NCI-H510A treated with DMSO at 0.1 percent for 48 hours (cell line): Measurements from ENCODE around the gene AIG1.
"Not testable (repeated sequence)": the region's sequence is repeated elsewhere in the genome, so short reads cannot be mapped to it uniquely, and the experiment has no call there.

Experiments used
- DNase-seq: peaks from one replicate; lab custom pipeline; 2025; lab: John Stamatoyannopoulos, UW

The AIG1 gene

DNA sequence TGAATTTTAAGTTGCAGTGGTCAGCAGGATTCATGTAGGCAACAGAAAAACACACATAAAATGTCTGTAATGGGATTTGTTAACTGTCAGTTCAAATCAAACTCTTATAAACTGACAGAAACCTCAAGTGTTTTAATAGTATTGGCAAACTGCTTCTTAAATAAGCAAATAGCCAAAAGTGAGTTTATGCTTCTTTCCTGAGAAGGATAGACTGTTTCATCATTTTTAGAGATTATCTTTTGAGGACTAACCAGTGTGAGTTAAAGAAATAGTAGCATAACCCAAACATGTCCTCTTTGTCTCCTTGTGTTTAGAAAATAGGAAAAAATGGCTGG, 68.0 kb downstream of the AIG1 start:
- no peak for DNase-seq

DNA sequence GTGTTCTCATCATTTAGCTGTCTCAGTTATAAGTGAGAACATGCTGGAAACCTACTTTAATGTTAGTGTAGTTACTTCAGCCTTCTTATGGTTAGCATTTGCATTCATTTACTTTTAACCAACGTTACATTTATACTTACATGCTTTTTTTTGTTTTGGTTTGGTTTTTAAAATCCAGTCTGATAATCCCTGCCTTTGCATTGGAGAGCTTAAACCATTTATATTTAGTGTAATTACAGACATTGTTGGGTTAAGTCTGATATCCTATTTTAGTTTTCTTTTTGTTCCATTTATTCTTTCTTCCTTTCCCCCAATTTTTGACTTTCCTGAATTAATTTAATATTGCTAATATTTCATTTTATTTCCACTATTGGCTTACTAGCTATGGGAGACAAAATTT, 70.2 kb downstream of the AIG1 start:
- no peak for DNase-seq

DNA sequence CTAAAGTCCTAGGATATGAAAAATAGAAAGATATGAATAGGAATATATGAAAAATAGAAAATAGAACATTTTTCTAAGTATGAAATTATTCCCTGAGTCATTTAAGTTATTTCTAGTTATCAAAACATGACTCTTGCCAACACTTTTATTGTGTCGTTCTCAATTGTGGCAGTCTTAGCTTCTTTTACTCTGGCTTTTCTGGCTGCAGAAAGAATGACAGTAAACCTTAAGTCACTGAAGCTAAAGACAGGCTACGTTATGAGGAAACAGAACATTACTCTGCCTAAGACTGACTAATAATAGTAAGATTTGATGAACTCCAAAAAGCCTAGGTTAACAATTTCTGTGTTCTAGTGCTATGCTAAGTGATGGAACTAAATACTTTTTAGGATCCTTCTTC, 74.6 kb downstream of the AIG1 start:
- DNase-seq, result no peak

DNA sequence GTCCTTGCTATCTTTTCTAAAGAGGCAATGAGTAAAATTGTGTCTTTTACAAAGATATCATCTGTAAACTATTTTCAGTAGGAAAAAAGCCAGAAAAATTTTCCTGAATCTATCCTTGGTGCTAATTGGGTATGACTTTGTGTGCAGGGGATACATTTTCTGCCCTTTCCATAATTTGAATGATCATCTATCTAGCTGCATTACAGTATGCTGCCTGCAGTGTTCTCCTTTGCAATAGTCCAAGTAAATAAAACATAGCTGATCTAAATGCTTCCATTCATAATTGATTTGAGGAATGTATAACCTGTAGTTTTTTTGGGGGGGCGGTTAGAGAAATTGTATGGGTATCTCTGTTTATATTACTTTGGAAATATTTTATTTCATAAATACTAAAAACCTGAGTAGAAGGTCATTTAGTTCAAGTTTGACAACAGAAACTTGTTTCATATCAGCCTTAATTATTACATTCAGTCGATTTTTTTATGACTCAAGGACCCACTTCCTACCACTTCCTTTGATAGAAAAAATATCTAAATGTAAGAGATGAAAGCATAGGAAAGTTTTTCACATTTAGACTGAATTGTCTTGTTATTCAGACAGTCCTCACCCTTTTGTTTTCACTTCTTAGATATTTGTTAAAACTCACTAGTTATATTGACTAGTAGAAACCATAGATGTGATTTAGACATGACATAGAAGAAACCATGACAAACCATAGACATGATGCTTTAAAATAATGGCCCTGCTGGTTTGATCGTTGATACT, 75.3 kb downstream of the AIG1 start:
- DNase-seq, result no peak

DNA sequence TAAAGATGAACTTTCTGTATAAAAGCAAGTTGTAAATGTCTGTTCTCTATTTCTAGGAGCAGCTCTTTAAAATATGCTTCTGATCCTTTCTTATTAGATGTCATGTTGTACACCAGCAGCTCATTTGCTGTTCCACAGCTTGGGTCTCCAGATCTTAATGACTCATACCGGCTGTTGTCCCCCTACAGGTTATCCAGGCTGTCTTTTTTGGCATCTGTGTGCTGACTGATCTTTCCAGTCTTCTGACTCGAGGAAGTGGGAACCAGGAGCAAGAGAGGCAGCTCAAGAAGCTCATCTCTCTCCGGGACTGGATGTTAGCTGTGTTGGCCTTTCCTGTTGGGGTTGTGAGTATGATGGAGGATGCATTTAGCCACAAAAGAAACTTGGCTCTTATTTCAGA, 76.0 kb downstream of the AIG1 start:
- no peak for DNase-seq

DNA sequence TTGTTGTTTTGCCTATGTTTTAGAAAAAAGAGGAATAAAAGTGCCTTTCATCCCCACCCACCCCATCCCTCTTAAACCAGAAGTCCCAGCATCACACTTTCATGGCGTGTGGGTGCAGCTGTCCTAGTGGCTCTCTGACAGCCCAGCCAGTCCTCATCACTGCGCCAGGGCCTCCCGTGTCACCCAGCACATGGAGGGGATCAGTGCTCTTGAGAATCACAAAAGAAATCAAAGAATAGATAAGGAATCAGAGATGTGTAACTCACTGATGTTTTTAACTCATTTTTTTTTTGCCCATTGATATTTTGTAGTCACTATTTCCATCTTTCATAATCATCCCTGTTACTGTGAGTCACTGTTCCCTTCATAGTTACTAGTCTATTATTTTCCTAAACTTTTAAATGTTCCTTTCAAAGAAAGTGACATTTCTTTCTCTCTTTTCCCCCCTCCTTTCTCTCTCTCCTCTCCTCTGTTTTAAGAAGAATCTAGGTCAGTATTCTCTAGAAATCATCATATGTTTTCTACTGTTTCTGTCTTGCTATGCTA, 78.6 kb downstream of the AIG1 start:
- no peak for DNase-seq

DNA sequence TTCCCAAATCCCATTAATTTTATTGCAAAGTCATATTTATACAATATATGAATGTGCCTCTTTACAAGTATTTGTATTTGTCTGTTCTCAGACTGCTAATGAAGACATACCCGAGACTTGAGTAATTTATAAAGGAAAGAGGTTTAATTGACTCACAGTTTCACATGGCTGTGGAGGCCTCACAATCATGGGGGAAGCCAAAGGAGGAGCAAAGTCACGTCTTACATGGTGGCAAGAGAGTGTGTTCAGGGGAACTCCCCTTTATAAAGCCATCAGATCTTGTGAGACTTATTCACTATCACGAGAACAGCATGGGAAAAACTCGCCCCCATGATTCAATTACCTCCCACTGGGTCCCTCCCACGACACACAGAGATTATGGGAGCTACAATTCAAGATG, 79.2 kb downstream of the AIG1 start:
- DNase-seq, result not testable (repeated sequence)

DNA sequence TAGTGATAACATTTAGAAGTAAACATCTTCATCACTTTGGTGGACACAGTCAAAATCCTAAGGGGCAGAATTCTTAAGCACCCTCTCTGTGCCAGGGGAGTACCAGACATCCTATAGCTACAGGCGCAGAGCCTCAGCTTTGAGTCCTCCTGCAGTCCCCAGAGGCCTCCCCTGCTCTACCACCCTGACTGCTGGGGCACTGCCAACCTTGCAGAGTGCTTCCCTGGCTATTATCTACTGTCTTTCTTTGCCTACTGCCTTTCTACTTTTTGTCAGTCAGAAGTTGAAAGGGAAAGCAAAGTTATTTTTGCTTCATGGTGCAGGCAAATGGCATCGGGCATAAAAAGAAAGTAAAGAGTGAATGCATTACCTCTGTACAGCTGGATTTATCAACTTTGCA, 80.1 kb downstream of the AIG1 start:
- DNase-seq, result no peak

DNA sequence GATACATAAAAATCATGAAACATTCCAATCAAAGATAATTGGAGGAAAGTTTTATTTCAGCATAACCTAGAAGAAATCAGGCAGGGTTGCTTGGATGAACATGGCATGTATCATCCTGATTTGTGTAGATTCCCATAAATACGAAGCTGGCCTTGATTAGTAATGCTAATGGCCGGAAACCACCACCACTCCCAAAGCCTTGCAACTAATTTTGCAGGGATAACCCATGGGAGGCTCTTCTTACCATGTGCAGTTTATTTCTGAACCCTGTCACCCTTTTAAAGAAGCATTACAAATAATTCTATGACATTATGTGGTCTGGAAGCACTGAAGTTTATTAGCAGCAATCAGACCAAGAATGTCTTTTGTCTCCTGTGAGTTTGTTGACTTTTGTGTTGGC, 80.8 kb downstream of the AIG1 start:
- no peak for DNase-seq

DNA sequence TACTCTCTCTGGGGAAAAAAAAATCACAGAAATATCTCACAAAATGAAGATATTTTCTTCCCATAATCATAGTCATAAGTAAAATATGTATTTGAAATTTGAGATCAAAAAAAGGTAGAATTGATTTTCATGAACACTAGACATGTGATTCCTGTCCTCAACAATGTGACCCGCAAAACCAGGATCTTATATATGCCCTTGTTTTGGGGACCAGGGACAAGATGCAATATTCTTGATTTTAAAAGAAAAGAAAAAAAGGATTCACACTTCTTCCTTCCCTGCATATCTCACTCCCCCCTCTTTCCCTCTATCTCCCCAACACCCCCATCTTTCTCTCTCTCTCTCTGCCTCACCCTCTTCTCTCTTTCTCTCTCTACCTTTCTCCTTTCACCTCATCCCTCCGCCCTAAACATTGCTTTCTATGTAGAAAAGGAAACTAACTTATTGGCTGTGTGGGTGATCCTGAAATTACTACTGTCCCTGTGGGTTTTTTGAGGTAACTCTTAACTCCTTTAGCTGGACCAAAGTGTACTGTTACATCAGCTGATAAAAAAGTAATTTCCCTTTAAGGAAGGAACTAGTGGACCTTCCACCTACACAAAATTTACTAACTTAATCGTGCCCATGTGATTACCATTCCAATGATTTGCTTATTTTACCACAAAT, 85.6 kb downstream of the AIG1 start:
- no peak for DNase-seq

DNA sequence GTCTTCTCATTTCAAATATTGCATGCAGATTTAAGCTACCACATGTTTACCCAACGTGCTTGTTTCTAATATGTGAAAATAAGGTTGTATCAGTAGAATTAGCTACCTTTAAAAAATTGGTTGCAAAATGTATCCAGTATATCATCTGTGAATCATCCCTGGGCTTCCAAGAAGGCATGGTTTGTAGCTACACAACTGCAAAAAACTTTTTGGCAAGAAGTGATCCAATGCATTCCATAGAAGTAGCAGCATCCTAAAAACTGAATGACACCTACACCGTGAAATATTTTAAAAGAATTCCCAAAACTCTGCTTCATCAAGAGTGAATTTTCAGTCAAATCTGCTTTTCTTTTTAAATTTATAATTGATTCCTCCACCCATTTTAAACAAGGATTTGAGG, 89.1 kb downstream of the AIG1 start:
- no peak for DNase-seq

DNA sequence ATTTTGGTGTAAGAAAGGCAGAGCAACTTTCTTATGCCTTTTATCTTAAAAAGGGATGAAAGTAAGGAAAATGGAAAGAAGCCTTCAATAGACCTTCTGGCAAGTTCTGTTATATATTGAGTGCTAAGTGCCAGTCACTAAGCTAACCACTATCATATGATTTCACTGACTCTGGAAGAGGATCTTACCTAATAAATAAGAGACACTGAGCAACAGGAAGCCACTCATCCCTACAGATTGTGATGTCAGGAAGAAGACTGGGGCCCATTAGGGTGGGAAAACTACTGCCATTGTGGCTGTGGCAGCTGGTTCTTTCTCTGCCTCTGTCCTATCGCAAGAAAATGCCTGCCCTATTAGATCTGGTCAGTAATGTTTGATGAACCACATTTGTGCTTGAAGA, 89.6 kb downstream of the AIG1 start:
- no peak for DNase-seq

DNA sequence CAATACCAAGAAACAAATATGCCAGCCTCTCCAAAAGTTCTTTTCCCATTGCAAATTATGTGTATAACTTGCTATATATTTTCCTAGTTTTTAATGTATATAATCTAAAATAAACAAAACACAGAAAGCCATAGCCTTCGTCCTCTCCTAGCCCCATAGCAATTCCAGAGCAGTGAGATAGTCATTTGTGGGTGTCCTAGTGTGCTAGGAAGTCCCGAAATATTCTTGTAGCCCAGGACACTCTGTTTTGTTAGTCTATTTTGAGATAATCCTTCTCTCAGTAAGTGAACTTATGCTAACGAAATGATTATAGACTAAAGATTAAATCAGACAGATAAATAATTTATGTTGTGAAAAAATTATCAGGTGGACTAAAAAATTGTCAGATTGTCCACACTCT, 90.7 kb downstream of the AIG1 start:
- no peak for DNase-seq

DNA sequence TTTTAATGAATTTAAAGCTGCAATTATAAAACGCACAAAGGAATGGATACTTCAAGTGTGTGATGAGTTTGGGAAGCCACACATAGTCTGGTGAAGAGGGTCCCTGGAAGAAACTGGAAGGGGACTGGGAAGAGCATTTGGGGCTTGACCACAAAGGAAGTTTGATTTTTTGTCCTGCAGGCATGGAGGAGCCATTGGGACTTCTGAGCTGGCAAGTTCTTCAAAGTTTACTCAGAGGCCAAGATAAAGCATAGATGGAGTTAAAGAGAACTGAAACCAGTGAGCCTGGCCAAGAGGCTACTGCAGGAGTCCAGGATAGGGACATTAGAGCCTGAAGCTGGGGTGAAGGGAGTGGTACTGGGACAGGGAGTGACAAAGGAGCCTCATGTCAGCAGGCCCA, 95.0 kb downstream of the AIG1 start:
- no peak for DNase-seq

DNA sequence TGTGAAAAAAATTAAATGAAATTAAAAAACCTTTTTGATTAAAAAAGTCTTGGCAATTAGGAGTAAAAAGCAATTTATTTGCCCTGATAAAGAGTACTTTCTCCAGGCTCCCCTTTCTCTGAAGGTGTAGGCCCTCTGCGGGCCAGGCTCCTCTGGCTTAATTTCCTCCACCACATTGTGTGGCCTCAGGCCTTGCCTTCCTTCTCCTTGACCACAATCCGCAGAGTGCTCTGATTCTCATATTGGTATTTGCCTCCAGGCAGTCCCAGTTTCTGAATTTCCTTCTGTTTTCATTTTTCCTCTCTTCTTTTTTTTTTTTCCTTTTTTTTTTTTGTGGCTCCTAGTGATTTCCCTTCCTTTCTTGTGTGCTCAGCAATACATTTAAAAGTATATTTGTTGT, 96.4 kb downstream of the AIG1 start:
- no peak for DNase-seq

DNA sequence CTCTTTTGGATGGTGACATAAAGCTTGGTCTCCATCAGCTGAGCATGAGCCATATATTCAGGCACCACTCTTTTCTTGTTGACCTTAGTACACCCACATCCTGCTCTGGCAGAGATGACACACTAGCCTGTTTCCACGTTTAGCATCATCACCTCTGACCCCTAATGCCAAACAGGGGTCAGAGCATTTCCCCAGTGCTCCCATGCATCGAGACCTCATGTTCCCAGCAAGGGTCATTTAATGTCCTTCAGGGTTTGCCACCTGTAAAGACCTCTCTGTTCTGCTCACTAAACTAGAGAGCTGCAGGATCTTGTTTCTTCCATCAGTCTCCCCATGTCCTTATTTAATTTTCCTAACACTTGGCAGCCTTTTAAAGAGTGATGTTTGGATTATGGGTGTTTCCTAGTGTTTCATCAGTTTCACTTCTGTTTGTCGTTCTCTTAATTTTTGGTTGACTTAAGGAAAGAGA, 97.5 kb downstream of the AIG1 start:
- DNase-seq, result no peak

DNA sequence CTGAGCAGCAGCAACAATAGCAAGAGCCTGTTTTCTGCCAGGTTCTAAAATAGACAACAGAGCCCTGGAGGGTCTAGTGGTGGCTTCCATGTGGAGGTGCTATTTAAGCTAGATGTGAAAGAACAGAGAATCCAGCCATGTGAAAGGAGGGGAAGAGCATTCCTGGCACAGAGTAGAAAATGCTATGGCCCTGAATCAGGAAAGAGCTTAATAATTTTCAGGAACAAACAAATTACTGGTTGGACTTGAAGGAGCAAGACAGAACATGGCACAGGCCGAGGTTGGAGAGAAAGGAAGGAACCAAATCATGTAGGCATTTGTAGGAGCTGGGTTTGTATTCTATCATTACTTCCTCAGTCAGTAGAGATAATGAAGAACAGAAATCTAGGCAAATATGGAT, 98.3 kb downstream of the AIG1 start:
- no peak for DNase-seq

DNA sequence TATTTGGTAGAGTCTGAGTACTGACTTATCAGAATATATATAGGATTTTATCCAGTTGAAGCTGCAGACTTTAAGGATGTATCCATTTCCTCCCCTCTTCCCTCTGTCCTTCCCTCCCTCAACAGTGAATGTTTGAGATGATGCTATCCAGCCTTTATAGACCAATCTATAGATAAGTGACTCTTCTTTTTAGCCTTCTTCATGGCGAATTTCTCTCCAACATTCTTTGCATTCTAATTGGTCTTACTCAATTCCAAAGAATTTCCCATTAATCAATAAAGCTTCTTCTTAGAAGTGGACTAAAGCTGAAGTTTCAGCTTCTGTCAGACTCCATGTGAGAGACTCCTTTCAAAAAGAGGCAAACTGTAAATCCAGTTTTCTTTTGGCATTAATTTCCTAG, 99.3 kb downstream of the AIG1 start:
- no peak for DNase-seq

DNA sequence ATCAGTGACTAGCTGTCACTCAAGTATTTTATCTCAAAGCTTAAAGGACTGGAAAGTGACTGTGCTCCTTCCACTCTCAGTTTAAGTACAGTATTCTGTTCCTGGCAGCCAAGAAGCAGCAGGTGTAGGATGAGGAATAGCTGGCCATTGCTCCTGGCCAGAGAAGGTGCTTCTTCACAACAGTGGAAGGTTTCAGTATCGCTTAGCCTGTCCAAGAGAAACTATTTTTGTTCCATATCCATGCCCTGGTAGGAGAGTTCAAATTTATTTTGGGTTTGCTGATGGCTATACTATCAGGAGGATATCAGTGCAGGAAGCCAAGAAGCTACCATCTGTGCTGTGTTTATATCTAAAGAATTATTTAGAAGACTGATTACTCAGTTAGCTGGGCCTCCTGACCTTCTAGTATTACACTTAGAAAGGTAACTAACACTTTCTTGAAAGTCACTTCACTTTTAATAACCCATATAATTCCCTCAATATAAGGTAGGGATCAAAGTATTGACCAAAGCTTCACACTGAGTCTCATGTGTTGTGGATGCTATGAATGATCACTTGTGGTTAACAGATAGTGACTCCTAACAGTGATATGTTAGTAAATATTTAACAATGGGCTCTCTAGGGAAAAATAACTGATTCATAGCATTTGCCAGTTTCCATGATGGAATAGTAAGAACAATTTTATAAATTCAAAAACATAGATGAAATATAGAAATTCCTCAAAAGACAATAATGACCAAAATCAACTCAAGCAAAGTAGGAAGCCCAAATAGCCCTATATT, 99.9 kb downstream of the AIG1 start:
- no peak for DNase-seq

DNA sequence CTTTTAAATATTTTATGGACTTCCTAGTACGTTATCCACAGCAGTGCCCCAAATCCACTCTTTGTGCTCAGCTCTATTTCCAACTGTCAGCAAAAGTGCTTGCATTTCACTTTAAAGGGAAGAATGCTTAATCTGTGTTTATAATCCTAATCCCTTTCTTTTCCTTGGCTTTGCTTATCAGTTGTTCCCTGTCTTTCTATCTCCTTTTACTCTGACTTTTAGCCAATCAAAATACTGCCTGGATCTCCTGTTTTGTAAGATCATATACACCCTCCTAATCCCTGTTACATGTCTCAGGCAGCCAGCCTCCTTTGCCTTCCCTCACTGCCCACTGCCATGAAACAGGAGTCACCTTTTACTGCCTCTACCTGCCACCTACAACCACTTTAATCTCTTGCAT, 102.9 kb downstream of the AIG1 start:
- no peak for DNase-seq

DNA sequence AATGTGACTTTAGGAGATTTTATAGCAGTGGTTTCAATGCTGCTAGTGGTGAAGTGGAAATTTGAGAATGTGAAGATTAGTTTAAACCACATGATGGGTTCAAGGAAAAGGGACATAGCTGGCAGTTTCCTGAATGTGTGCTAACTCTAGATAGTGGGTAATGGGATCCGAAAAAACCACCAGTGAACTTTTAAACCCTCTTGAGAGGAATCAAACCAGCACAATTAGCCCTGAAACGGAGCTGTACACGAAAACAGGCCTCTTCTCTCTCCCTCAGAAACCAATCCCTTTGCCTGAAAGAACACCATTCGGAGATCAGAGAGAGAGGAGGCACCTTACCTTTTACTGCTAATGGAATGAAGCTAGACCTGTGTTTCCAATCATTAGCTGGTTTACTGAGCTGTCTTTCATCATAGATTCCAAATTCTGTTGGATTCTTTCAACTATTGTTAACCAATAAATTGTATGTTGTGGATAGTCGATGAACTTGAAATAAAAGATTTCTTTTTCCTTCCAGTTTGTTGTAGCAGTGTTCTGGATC, 103.9 kb downstream of the AIG1 start:
- no peak for DNase-seq

DNA sequence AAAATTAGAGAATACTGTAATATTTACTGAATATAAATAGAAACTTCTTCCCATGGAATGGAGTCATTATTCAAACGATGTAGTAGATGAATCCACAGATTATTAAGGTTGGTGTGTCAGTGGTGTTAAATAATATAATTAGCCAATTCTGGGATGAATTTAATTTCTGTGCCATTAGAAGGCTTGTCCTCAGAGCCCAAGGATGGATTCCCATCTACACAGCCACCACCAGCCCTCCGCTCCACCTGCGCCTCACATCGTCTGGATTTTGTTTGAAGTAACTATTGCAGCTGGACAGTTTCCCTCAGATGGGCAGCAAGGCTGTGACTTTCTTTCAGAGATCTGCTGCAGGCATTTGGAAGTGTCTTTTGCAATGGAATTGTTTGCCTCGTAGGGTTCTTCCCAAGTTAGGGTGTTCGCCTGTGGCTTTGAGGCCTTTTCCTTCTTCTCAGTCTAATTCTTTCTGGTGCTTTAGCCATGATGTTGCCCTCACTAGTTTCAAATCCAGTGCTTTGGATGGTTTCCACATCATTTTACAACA, 104.7 kb downstream of the AIG1 start:
- no peak for DNase-seq
